ENCODE measurements around the gene IL36RN. TPM values are rescaled to one million over a fixed set of nuclear protein-coding genes. Genes with fewer than 3 reads are reported as not detected.

IL36RN gene
- total RNA-seq, 1 experiment from 2014 or later = 0.12 TPM

- intact Hi-C loops (cut with micrococcal nuclease; ENCODE audit: unreplicated experiment) = no loop called here
- Mint-ChIP-seq H3K4me1 (ENCODE audit: low read depth, unreplicated experiment) (peaks cover 23% of the 10 kb centered on the region), H3K27me3 (ENCODE audit: unreplicated experiment) (no peaks in the 10 kb centered on the region), H3K36me3 (ENCODE audit: insufficient read depth, unreplicated experiment) (no peaks in the 10 kb centered on the region), H3K27ac (ENCODE audit: unreplicated experiment) (no peak overlapping the region), H3K4me3 (ENCODE audit: low read depth, unreplicated experiment) (no peak overlapping the region), H3K9me3 (ENCODE audit: low read depth, unreplicated experiment) (peaks cover 11% of the 10 kb centered on the region)
- TF ChIP-seq CTCF (IDR thresholded peaks at IDR 0.05; ENCODE audit: unreplicated experiment) = no peak
- CTCF ChIA-PET = interaction anchor here (0.6 kb wide), 1 partner anchor 11 kb away, joined by 4 read pairs; no protein-coding TSS in a partner anchor
- BruUV-seq (replicated peaks) = no TSS peak
- DNase-seq = no peak
Measured at GRCh38 chr2:113057117-113057516, 1.9 kb upstream of the IL36RN start.

GRCh38 chr2:113058411-113058994 lies 495 bp upstream of the IL36RN start:
- Mint-ChIP-seq H3K4me1 (ENCODE audit: low read depth, unreplicated experiment) (peaks cover 17% of the 10 kb centered on the region), H3K27me3 (ENCODE audit: unreplicated experiment) (no peaks in the 10 kb centered on the region), H3K36me3 (ENCODE audit: insufficient read depth, unreplicated experiment) (no peaks in the 10 kb centered on the region), H3K27ac (ENCODE audit: unreplicated experiment) (peak overlapping the region; percentile 26), H3K4me3 (ENCODE audit: low read depth, unreplicated experiment) (no peak overlapping the region), H3K9me3 (ENCODE audit: low read depth, unreplicated experiment) (peaks cover 11% of the 10 kb centered on the region)
- TF ChIP-seq CTCF (IDR thresholded peaks at IDR 0.05; ENCODE audit: unreplicated experiment) = no peak
- DNase-seq = no peak
- CTCF ChIA-PET = interaction anchor here (0.8 kb wide), 1 partner anchor 164 kb away, joined by 3 read pairs; no protein-coding TSS in a partner anchor
- intact Hi-C loops (cut with micrococcal nuclease; ENCODE audit: unreplicated experiment) = no loop called here
- no TSS peak for BruUV-seq (replicated peaks)

- Mint-ChIP-seq H3K27ac (ENCODE audit: unreplicated experiment) (no peak overlapping the region), H3K4me3 (ENCODE audit: low read depth, unreplicated experiment) (no peak overlapping the region), H3K4me1 (ENCODE audit: low read depth, unreplicated experiment) (peaks cover 12% of the 10 kb centered on the region), H3K27me3 (ENCODE audit: unreplicated experiment) (no peaks in the 10 kb centered on the region), H3K9me3 (ENCODE audit: low read depth, unreplicated experiment) (peaks cover 10% of the 10 kb centered on the region), H3K36me3 (ENCODE audit: insufficient read depth, unreplicated experiment) (no peaks in the 10 kb centered on the region)
- intact Hi-C loops (cut with micrococcal nuclease; ENCODE audit: unreplicated experiment) = no loop called here
- CTCF ChIA-PET = no interaction called here
- no peak for DNase-seq
- no peak for TF ChIP-seq CTCF (IDR thresholded peaks at IDR 0.05; ENCODE audit: unreplicated experiment)
- BruUV-seq (replicated peaks) = no TSS peak
Measured at GRCh38 chr2:113060396-113060795, 1.4 kb downstream of the IL36RN start.

- no peak for DNase-seq
- no peak for TF ChIP-seq CTCF (IDR thresholded peaks at IDR 0.05; ENCODE audit: unreplicated experiment)
- no peaks in the 10 kb centered on the region for H3K27me3 Mint-ChIP-seq (ENCODE audit: unreplicated experiment)
- peaks cover 9% of the 10 kb centered on the region for H3K9me3 Mint-ChIP-seq (ENCODE audit: low read depth, unreplicated experiment)
- H3K4me1 Mint-ChIP-seq (ENCODE audit: low read depth, unreplicated experiment) = peaks cover 12% of the 10 kb centered on the region
- no peak overlapping the region for H3K4me3 Mint-ChIP-seq (ENCODE audit: low read depth, unreplicated experiment)
- H3K36me3 Mint-ChIP-seq (ENCODE audit: insufficient read depth, unreplicated experiment) = no peaks in the 10 kb centered on the region
- intact Hi-C loops (cut with micrococcal nuclease; ENCODE audit: unreplicated experiment) = no loop called here
- H3K27ac Mint-ChIP-seq (ENCODE audit: unreplicated experiment) = no peak overlapping the region
- CTCF ChIA-PET = no interaction called here
- no TSS peak for BruUV-seq (replicated peaks)
Measured at GRCh38 chr2:113060796-113061195, 1.8 kb downstream of the IL36RN start.

Data from Calu3 (cell line).